NCI-H69 (cell line): ENCODE measurements around the gene TPD52L2.
A peak's percentile ranks its signal among the peaks of the same experiment; 100 is the strongest.
"Not testable (repeated sequence)": the region's sequence is repeated elsewhere in the genome, so short reads cannot be mapped to it uniquely, and the experiment has no call there.

Source experiments
- DNase-seq: peaks from one replicate; lab custom pipeline; 2025; lab: John Stamatoyannopoulos, UW

TPD52L2 gene

GRCh38 chr20:63895952-63896263 is 30.8 kb downstream of the TPD52L2 start:
- DNase-seq: peak; percentile 7

- DNase-seq: peak; percentile 67
Measured at GRCh38 chr20:63896264-63897105, 31.4 kb downstream of the TPD52L2 start.

- no peak for DNase-seq
Measured at GRCh38 chr20:63897978-63898561, 33.0 kb downstream of the TPD52L2 start.

- DNase-seq: no peak
Measured at GRCh38 chr20:63898882-63899558, 34.0 kb downstream of the TPD52L2 start.

DNA sequence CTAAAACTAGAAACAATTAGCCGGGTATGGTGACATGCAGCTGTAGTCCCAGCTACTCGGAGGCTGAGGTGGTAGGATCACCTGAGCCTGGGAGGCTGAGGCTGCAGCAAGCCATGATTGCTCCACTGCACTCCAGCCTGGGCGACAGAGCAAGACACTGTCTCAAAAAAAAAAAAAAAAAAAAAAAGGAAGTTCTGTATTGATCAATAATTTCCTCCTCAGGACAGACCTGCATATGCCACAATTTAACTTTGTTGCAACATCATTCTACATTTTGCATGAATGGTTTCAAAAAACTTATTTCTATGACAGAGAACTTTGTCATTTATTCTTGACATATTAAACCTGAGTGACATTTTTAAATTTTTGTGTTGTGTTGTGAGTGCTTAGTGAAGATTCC is 35.3 kb downstream of the TPD52L2 start:
- DNase-seq: no peak

DNA sequence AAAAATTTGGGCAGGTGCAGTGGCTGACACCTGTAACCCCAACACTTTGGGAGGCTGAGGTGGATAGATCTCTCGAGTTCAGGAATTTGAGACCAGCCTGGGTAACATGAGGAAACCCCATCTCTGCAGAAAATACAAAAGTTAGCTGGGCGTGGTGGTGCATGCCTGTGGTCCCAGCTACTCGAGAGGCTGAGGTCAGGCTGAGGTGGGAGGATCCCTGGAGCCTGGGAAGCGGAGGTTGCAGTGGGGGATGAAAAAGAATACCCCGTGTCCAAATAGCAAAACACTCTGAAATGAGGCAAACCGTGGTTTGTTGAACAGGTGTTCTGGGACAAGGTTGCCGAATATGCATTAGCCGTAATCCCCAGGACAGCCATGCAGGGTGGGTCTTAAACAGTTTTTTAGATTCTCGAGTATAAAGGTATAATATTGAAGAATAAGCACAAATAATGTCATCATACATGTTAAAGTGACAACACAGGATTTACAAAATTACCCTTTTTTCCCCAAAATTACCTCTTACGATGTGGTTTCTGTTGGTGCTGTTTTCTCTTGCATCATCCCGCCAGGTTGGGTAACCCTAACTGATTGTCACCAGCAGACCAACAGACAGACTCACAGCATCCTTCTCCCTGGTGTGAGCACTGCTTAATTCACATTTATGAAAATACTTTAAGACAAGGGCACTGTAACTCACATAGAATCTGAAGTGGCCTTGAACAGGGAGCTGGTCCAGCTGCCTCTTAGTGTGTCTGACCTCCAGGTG is 38.9 kb downstream of the TPD52L2 start:
- no peak for DNase-seq

- no peak for DNase-seq
Measured at GRCh38 chr20:63908008-63908682, 43.1 kb downstream of the TPD52L2 start.

DNA sequence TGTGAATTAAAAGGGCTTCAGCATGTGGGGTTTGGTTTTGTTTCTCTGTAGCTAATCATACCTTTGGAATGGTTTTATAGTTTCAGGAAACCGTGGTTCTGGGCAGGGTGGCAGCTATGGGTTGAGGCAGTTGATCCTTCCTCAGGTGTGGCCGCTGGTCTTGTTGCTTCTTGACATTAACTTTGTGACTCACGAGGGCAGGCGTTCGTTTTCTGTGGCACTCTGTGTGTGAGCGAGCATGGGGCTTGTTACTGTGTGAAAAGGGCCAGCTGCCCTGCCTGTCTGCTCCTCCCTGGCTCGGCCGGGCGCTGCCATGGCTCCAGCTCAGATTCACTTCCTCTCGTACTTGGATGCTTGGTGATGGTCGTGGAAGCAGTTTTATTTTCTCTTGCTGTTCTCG is 46.1 kb downstream of the TPD52L2 start:
- no peak for DNase-seq

GRCh38 chr20:63913768-63914167 is 48.7 kb downstream of the TPD52L2 start:
- no peak for DNase-seq

DNA sequence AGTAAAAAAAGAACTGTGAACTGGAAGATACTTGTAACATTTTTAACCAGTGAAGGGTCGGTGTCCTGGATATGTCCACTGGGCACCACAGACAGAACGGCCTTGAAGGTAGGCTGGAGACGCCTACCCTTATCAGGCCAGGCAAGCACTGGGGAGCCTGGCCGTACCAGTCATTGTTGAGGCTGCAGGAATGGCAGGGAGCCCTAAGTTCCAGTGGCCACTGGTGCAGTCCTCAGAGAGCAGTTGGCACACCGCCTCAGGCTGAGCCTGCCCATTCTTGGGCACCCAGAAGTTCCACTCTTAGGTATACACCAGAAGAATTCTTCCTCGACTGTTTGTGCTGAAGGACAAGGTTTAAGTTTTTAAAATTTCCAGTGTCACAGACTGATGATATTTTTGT is 50.4 kb downstream of the TPD52L2 start:
- DNase-seq: no peak

DNA sequence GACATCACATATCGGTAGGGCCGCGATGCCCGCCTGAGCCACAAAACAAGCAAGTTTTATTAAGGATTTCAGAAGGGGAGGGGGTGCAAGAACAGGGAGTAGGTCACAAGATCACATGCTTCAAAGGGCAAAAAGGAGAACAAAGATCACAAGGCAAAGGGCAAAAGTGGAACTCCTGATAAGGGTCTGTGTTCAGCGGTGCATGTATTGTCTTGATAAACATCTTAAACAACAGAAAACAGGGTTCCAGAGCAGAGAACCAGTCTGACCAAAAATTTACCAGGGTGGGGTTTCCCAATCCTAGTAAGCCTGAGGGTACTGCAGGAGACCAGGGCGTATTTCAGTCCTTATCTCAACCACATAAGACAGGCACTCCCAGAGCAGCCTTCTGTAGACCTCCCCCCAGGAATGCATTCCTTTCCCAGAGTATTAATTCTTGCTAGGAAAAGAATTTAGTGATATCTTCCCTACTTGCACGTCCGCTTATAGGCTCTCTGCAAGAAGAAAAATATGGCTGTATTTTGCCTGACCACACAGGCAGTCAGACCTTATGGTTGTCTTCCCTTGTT is 51.4 kb downstream of the TPD52L2 start:
- not testable (repeated sequence) for DNase-seq

- DNase-seq: no peak
Measured at GRCh38 chr20:63917811-63918210, 52.7 kb downstream of the TPD52L2 start.

DNA sequence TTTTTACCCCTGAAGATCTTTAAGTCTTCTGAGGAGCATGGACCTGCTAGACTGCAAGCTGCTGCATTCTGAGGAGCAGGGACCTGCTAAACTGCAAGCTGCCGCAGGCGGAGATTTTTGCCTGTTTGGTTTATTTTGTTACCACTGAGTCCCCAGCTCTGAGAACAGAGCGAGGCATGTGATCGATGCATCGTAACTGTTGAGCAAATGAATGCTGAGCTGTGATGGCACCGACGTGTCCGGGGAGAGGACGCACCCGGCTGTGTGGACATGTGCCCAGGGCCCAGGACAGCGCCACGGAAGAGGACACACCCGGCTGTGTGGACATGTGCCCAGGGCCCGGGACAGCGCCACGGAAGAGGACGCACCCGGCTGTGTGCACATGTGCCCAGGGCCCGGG is 54.1 kb downstream of the TPD52L2 start:
- DNase-seq: no peak

- no peak for DNase-seq
Measured at GRCh38 chr20:63920226-63920625, 55.2 kb downstream of the TPD52L2 start.

DNA sequence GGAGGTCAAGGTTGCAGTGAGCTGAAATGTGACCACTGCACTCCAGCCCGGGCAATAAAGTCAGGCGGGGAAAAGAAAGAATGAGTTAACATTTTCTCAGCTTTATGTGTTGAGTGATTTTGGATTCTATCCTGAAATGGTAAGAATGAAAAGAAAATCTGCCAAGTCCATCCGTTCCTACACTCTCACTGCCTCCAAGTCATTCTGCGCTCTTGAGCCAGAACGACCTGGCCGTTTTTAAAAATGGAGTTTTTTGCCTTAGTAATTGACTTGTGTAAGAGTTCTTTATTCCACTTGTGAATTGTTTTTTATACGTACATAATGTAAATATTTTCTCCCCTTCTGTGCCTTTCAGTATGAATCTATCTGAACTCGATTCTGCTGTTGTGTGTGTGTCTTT is 58.6 kb downstream of the TPD52L2 start:
- DNase-seq: no peak

GRCh38 chr20:63924241-63924640 is 59.2 kb downstream of the TPD52L2 start:
- DNase-seq: no peak

GRCh38 chr20:63926298-63926697 is 61.2 kb downstream of the TPD52L2 start:
- DNase-seq: no peak

DNA sequence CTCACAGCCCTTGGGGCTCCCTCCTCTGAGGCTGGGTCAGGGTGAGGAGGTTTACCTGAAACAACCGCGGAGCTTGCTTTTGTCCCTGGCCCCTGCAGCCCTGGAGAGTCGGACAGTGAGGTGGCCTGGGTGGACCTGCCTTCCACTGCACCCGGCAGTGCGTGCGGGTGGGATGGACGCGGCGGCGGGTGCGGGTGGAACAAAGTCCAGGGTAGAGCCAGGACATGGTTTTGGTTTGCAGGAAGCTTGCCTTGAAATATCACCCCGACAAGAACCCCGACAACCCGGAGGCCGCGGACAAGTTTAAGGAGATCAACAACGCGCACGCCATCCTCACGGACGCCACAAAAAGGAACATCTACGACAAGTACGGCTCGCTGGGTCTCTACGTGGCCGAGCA is 64.0 kb downstream of the TPD52L2 start:
- no peak for DNase-seq

DNA sequence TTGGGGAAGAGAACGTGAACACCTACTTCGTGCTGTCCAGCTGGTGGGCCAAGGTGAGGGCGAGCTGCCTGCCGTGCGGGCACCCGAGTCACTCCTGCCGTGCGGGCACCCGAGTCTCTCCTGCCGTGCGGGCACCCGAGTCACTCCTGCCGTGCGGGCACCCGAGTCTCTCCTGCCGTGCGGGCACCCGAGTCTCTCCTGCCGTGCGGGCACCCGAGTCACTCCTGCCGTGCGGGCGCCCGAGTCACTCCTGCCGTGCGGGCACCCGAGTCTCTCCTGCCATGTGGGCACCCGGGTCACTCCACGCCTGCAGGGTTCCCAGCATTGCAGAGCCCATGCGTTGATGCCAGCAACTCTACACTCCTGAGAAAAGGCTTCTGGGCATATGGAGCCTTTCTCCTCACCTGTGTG is 64.4 kb downstream of the TPD52L2 start:
- DNase-seq: not testable (repeated sequence)

DNA sequence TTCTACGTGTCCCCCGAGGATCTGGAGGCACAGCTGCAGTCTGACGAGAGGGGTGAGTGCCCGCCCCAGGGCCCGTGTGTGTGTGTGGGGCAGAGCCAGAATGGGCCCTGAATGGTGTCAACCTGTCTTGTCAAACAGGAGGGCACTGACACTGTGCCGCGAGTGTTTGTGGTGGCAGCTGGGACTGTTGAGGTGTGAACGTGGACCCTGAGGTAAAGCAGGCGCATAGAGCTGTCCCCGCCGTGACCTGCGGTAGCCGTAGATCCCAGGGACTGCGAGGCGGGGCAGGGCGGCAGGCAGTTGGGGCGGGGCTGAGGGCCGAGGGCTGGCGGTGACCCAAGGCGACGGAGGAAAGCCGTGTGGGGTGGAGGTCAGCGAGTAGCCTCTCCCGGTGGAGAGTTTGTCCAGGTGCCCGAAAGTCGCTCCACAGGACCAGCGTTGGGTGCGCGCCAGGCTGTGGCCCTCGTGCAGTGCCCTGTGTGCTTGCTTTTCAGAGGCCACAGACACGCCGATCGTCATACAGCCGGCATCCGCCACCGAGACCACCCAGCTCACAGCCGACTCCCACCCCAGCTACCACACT is 66.0 kb downstream of the TPD52L2 start:
- DNase-seq: no peak

DNA sequence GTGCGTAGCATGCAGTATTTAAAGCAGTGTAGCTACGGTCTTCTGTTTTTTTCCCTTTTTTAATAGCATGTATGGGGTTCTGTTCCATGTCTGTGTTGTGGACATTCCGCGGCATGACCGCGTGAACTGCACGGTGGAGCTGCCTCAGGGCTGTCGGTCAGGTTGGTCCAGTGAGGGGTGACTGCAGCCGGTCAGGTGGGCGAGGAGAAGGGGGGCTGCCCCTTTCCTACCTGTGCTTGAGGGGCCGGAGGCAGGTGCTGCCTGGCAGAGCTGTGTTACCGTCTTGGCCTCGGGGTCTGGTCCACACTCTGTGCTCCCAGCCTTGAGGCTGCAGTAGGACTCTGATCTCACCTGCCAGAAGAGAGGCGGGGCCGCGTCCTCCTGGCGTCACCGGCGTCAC is 66.7 kb downstream of the TPD52L2 start:
- DNase-seq: no peak
